GM18907 (cell line): ENCODE data around the gene PARP12.

Experiments
- ATAC-seq: cut with Tn5 transposase; IDR thresholded peaks from one replicate; pipeline ENCODE4 v1.9.1; 2021; ENCODE audit warnings: mild to moderate bottlenecking, moderate library complexity; ENCODE audit not compliant: unreplicated experiment

PARP12 gene

GRCh38 chr7:140017034-140017433 is 45.7 kb downstream of the PARP12 start:
- ATAC-seq, result no peak

GRCh38 chr7:140016540-140016939 is 46.2 kb downstream of the PARP12 start:
- no peak for ATAC-seq

GRCh38 chr7:140015471-140015970 is 47.2 kb downstream of the PARP12 start:
- no peak for ATAC-seq

DNA sequence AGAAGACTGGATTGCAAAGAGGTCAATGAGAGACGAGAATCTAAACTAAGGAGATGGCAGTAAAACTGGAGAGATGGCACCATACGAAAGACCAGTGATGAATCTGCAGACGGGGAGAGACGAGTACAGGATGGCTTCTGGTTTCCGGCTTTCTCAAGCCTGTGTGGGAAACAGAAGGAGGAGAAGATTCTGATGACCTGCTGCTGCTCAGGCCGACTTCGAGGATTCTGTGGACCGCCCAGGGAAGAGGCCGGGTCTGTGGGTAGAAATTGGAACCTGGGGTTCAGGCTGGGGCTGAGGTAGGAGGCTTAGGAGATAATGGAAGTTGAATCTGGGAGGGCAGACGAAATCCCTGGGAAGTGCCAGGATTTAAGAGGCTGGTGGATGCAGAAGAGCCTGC is 48.6 kb downstream of the PARP12 start:
- no peak for ATAC-seq

DNA sequence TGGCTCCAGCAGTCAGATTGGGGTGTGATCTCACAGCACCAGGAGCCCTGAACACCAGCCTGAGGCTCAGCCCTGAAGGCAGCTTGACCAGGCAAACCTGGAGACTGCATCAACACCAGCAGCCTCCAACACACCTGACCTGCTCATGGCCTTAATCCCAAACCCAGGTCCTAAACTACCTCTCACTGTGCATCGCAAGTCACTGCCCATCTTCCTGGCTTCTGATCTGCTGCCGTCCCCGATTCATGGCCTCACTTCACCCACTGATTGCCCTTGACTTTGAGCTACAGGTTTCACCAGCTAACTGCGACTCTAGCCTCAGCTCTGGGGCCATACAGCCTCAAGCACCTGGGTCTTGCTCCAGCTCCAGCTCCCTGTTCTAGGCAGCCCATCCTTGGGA is 49.1 kb downstream of the PARP12 start:
- ATAC-seq, result no peak

- ATAC-seq, result no peak
These were observed 52.4 kb downstream of the PARP12 start for GRCh38 chr7:140010194-140010895.

DNA sequence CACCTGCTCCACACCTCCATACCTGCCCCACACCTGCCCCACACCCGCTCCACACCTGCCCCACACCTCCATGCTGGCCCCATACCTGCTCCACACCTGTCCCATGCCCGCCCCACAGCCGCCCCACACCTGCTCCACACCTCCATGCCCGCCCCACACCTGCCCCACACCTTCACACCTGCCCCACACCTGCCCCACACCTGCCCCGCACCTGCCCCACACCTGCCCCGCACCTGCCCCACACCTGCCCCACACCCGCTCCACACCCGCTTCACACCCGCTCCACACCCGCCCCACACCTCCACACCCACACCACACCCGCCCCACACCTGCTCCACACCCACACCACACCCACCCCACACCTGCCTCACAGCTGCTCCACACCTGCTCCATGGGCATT is 53.0 kb downstream of the PARP12 start:
- no peak for ATAC-seq

- ATAC-seq, result no peak
These were observed 53.8 kb downstream of the PARP12 start for GRCh38 chr7:140008755-140009610.

DNA sequence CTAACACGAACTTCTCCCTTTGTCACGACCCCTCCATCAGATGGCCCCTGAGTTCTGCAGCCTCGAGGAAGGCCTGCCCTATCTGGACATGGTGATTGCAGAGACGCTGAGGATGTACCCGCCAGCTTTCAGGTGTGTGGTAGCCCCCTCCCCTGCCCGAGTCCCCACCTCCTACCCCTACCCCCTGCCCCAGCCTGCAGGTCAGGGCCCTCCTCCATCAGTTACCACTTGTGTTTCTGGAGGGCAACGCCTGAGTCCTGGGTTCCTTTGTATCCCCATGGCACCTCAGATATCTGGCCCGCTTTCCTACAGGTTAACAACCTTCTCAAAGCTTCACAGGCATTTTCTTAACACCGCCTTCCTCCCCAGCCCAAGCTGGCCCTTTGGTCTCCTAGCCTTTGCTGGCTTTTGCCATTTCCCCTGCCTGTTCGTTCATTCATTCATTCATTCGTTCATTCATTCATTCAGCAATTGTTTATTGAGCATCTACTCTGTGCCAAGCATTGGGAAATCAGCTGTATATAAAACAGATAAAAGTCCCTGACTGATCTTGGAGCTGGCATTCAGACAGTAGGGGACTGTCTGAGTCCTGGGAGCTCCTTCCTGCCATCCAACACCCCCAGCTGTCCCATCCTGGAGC is 55.6 kb downstream of the PARP12 start:
- no peak for ATAC-seq

GRCh38 chr7:140006600-140006999 is 56.2 kb downstream of the PARP12 start:
- no peak for ATAC-seq

GRCh38 chr7:140005754-140006503 is 56.8 kb downstream of the PARP12 start:
- no peak for ATAC-seq

- ATAC-seq, result no peak
These were observed 57.4 kb downstream of the PARP12 start for GRCh38 chr7:140005341-140005740.

GRCh38 chr7:140004672-140005071 is 58.1 kb downstream of the PARP12 start:
- ATAC-seq, result no peak

DNA sequence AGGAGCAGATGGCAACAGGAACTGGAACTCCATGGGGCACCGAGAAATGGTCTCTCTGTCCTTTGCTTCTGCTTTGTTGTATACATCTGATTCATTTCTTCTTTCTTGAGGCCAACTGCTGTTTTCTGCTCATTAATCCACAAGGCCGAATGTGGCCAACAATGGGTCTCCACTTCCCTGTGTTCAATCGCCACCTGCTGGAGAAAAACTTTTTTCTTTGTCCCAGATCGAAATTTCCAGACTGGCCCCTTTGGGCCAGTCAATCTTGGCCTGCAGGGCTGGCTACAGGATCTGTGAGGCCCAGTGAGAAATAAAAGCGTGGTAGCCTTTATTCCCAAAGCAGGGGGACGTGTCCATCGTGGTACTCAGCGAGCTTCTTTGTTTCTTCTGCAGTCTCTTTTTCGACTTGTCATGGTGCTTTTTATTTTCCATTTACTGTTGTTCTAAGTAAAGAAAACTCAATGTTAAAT is 58.8 kb downstream of the PARP12 start:
- ATAC-seq, result no peak

DNA sequence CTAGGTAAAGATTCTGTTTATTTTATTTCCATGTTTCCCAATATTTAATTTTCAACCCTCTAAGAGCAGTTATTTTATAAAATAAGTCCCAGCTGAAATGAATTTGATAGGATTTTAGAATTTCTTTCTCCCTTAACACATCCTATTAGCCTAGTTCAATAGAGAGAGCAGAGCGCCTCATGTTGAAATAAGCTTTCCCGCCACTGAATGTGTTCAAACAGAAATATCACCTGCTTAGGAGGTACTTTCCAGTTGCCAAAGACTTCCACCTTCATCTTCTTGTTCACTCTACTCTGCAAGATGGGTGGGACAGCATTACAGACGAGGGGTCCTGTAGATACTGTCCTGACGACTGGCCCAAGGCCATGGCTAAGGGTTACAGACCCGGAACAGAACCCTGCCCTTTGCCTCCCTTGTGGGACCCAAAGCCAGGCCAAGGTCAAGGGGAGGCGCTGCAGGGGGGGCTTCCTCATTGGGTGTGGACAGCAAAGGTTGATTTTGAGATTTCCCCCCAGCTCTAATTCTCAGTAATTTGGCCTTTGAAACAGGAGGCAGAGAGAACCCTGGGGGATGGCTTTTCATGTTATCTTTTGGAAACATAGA is 62.0 kb downstream of the PARP12 start:
- no peak for ATAC-seq

DNA sequence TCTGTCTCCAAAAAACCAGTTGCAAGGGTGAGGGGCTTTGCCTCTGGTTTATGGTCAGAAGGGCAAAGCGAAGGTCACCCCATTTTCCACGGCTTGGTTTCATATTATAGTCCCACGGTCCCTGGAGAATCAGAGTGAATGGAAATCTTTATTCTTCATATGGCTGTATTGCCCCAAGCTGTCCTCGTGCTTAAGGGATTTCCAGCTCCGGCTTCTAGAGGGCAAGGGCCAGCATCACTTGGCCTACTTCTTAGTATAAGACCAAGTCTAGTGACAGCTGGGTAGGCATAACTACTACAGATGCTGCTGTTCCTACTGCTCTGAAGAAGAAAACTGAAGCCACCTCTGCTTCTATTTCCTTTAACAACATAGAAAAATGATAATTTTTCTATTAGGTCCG is 63.2 kb downstream of the PARP12 start:
- ATAC-seq, result no peak

GRCh38 chr7:139998572-139998971 is 64.2 kb downstream of the PARP12 start:
- ATAC-seq, result no peak

DNA sequence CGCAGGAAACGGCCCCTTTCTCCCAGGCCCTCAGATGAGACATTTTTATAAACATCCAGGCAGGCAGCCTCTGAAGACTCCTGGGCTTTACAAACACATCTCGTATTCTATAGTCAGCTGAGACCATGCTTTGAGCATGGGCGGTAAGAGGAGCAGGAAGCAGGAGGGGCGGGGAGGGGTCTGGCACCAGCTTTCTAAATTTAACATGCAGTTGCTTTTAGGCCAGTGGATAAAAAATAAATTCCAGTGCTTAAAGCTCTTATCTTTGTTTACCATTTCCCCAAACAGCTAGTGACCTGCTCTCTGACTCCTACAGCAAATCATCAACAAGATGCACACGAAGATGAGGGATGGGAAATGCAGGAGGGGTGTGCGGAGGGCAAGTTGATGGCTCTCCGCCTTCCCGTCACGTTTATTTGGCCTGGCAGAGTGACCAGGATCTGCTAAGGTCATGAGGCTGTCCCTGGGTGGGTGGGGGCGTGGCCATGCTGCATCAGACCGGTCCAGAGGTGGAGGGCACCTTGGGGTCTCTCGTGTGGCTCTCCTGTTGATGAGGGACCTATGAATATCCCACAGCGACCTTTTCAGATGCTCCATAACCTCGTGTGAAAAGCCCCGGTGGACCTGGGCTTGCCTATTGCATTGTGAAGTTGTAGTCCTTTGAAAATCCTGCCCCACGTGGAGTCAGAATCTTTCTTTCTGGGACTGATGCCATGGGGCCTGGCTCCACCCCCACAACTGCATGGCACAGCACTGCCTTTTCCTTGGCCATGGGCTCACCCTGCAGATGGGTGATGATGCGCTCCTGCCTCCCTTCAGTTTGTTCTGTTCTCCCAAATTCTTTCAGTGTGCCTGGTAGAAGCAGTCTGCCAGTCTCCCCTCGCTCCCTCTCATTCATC is 67.5 kb downstream of the PARP12 start:
- no peak for ATAC-seq

DNA sequence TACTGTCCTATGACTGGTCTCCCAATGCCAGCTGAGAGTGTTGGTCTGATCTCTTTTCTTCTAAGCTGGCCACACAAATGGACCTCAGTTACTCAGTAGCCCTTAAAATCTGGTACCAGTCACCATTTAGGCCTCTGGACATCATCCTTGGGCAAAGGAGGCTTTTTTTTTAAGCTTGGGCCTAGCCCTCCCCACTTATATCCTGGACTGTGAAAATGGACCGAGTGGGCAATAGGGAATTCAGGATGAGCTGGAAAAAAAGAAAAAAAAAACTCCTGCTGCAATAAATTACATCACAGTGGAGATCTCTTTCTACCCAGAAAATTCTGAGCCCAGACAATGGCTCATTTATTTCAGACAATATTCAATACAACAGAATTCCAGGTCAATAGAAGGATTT is 68.4 kb downstream of the PARP12 start:
- no peak for ATAC-seq
